Effector CD4-positive, alpha-beta T cell (primary cell): ENCODE data around the gene ABRACL.
A peak's percentile ranks its signal among the peaks of the same experiment; 100 is the strongest.
"Not testable (repeated sequence)": the region's sequence is repeated elsewhere in the genome, so short reads cannot be mapped to it uniquely, and the experiment has no call there.

Source experiments
- DNase-seq: peaks from one replicate; pipeline ENCODE4 v3.0.0-alpha.2; 2020

Gene ABRACL

GRCh38 chr6:139013185-139013800 is 15.3 kb upstream of the ABRACL start:
- DNase-seq = no peak

DNA sequence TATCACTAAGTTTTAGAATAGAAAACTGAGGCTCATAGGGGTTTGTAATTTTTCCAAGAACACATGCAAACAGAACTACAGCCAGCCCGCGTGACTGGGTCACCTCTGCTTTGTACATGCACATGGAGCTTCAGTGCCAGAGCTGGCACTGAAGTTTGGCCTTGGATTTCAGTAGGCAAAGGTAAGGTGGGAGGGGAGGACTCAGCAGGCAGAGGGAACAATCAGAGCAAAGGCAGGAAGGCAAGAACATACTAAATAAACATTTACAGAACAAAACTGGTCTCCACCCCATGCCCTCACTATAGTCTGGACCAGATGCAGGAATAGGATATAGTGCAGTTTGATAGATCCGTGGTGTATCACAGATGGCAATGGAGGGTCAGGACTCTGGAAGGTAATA is 13.6 kb upstream of the ABRACL start:
- no peak for DNase-seq

DNA sequence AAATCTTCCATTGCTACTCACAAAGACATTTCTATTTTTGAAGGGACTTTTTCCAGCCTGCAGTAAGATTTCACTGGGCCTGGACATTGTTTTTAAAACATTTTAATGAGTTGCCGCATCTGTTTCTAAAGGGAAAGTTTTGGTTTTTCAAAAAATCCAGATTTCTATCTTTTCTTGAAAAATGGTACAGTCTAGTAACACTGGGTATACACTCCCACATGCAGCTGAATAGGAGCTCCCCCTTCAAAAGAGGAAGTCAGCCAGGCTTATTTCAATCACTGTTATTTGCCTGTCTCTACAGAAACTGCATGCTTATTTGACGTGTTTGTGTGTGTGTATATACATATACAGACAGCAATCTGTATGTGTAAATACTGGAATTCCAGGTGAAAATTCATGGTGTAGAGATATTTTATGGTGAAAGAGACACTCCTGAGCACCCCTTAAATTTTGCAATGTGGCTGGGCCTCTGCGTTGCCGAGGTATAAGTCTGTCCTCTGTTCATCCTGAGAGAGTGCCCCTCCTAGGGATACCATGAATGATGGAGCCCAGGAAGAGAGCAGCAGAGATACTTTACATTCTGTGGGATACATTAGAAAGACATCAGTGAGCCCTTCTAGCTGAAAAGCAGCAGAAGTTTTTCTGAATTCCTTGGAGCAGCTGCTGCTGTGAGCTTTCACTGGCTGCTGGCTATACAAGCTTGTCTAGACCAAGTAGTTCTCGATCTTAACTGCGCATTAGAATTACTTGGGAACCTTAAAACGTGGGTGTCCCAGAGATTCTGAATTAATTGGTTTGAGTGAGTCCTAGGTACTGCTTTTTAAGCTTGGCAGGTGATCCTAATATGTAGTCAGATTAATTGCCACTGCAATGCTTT is 12.0 kb upstream of the ABRACL start:
- no peak for DNase-seq

DNA sequence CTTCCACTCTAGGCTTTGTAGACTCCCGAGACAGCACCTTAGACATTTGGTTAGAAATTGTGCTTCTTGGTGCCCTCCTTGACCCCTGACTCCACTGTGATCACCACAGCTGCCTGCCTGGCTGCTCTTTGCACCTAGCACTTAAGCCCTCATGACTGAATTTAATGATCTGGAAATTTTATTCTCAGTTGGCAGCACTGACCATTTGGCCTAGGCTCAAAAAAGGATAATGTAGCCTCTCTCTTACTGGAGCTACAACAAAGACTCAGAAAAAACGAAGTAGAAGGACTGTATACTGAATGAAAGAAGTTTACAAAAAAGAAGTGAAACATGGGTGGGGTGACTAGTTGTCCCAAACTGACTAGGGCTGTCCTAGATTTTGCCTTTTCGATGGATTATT is 11.3 kb upstream of the ABRACL start:
- no peak for DNase-seq

- DNase-seq = no peak
Measured at GRCh38 chr6:139019722-139020121, 8.8 kb upstream of the ABRACL start.

- no peak for DNase-seq
Measured at GRCh38 chr6:139020689-139021088, 7.9 kb upstream of the ABRACL start.

DNA sequence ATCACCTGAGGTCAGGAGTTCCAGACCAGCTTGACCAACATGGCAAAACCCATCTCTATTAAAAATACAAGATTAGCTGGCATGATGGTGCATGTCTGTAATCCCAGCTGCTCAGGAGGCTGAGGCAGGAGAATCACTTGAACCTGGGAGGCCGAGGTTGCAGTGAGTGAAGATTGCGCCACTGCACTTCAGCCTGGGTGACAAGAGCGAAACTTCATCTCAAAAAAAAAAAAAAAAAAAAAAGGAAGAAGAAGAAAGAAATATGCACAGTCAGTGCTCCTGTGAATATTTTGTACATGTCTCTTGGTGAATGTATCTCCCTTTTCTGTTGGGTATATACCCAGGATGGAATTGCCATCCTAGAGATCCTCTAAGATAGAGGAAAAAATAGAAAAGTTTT is 3.1 kb upstream of the ABRACL start:
- not testable (repeated sequence) for DNase-seq

DNA sequence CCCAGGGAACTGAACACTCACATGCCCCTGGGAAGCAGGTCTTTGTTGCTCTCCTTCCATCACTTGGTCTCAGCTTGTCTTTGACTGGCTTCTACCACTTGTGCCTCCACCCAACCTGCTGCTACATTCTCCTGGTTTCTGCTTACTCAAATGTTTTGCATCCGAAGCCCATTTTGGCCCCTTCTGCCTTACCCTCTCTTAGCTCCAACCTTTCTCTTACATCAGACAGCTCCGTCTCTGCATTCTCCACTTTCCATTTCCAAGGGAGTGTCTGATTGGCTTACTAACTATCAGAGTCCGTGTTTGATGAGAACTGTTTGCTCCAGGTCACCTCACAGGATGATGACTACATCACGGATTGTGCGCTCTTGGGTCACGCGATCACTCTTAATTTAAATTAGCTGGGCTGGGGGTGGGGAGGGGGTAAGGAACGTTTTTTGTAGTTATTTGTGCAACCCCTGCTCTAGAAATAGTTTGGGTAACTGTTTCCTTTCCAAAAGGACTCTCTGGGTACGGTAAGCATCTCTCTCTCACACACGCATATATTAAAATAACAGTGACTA is 844 bp upstream of the ABRACL start:
- peak; percentile 14 for DNase-seq

GRCh38 chr6:139028215-139028657 is 309 bp upstream of the ABRACL start:
- DNase-seq = no peak

DNA sequence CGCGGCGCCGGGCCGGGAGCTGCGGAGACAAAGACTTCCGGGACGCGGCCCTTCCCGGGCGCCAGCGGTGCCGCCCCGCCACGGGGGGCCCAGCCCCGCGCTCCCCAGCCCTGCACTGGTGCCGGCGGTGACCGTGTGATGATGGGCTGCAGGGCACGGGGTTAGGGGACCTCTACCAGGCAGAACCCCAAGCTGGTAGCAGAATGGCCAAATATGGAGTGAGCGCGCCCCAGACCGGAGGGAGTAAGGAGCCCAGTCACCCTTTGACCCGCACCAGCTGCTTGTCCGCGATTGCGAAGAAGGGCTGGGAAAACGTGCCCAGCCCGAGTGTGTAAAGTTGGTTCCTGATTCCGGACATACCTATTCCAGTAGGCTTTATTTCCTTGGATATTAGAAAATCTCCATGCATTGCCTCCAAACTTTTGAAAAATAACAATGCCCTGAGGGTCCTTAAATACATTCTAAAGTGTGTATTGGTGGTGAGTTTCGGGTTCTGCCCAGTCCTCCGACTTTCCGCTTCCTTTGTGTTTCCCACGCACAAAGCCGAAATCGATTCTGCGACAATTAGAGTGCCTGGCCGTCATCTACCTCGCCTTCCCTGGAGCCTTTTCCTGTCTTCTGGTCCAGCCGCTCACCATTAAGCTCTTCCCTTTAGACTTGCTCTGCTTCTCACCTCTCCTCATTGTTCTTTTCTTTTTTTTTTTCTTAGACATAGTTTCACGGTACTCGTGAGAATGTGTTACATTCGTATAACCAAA is 1.1 kb downstream of the ABRACL start:
- no peak for DNase-seq

DNA sequence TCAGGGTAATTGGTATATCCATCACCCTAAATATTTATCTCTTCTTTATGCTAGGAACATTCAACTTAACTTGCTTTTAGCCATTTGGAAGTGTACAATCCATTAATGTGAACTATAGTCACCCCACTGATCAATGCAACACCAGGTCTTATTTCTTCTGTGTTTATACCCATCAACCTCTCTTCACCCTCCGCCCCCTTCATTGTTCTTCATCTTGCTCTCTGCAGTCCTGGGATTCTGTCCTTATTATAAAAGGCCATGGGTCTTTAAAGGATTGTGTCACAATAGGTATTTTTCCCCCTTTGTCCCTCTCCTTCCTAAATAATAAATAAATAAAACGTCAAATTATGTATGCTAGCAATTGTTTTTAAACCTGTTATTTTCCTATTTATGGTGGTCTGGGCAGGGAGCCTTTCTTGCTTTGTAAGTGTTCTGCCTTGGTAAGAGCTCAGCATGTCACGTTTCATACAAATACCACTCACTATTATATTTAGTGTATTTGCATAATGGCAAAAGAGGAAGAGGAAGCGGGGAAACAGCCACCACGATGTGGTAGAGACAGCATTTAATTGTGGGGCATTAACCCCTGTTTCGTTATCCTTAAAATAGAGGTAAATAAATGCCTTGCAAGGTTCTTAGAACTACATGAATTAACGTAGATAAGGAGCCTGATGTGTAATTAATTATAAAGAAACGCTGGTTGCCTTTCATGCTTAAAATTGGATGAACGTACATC is 1.9 kb downstream of the ABRACL start:
- no peak for DNase-seq

GRCh38 chr6:139037490-139037889 is 8.9 kb downstream of the ABRACL start:
- DNase-seq = no peak

DNA sequence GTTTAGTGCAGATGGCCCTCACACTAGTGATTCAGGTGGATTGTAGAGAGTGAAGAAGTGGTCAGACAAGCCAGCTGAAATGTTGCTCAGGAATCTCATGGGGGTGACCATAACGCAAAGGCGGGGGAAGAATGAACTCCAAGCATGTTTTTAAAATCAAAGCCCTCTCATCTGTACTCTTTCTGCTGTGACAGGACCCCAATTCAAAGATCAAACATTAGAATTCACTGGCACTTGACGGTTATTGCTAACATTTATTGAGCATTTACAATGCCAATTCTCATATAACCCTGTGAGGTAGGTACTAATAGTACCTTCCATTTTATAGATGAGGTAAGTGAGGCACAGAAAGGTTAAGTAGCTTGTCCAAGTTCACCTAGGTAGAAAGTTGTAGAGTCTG is 15.7 kb downstream of the ABRACL start:
- DNase-seq = no peak

DNA sequence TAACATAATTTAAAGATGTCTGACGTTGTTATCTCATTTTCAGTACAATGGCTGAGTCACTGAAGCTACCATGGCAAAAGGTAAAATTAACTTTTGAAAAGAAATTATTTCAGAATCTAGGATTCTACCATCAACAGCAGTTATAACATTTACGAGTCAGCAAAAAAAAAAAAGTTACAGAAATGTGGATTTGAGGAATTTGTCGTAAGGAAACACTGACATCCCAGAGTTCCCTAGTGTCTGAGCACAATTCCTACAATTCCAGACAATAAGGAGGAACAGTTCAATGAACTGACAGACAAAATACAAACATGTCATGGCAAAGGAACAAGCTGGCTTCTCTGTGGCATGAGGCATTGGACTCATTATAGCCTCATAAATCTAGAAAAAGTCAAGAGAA is 19.1 kb downstream of the ABRACL start:
- no peak for DNase-seq

DNA sequence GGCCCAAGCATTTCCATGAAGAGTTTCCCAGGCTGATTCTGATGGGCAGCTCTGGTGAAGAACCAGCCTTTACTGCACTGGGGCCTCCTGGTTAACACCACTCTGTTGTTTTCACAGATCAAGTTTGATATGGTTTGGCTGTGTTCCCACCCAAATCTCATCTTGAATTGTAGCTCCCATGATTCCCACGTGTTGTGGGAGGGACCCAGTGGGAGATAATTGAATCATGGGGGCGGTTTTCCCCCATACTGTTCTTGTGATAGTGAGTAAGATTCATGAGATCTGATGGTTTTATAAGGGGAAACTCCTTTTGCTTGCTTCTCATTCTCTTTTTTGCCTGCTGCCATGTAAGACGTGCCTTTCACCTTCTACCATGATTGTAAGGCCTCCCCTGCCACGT is 20.4 kb downstream of the ABRACL start:
- DNase-seq = not testable (repeated sequence)

- DNase-seq = not testable (repeated sequence)
Measured at GRCh38 chr6:139050131-139050769, 21.7 kb downstream of the ABRACL start.

- DNase-seq = no peak
Measured at GRCh38 chr6:139050770-139051313, 22.3 kb downstream of the ABRACL start.

GRCh38 chr6:139051396-139052060 is 23.0 kb downstream of the ABRACL start:
- DNase-seq = no peak

DNA sequence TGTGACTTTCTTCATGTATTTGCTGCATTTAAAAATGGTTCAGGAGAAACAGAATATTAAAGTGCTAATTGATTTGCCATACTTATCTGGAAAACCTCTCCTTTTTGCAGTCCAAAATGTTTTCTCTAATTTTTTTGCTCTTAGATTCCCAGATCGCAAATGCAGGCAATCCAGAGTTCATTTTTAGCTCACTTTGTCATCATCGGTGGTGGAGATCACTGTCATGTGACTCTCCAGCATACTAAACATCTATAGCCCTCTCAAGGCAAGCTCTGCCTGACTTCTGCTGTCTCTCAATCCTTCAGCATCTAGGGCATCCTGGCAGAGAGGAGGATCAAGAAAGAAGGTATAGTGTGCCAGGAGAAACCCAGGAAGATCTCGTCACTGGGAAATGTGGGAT is 24.8 kb downstream of the ABRACL start:
- DNase-seq = no peak

- DNase-seq = no peak
Measured at GRCh38 chr6:139054001-139054400, 25.5 kb downstream of the ABRACL start.

- no peak for DNase-seq
Measured at GRCh38 chr6:139055709-139056108, 27.2 kb downstream of the ABRACL start.
